ENCODE measurements around the gene RNPEPL1. TPM values are rescaled to one million over a fixed set of nuclear protein-coding genes. Genes with fewer than 3 reads are reported as not detected.

The RNPEPL1 gene
- total and polyA plus RNA-seq, 3 experiments from 2014 or later = 55.6 to 101 (median 61.1) TPM

DNA sequence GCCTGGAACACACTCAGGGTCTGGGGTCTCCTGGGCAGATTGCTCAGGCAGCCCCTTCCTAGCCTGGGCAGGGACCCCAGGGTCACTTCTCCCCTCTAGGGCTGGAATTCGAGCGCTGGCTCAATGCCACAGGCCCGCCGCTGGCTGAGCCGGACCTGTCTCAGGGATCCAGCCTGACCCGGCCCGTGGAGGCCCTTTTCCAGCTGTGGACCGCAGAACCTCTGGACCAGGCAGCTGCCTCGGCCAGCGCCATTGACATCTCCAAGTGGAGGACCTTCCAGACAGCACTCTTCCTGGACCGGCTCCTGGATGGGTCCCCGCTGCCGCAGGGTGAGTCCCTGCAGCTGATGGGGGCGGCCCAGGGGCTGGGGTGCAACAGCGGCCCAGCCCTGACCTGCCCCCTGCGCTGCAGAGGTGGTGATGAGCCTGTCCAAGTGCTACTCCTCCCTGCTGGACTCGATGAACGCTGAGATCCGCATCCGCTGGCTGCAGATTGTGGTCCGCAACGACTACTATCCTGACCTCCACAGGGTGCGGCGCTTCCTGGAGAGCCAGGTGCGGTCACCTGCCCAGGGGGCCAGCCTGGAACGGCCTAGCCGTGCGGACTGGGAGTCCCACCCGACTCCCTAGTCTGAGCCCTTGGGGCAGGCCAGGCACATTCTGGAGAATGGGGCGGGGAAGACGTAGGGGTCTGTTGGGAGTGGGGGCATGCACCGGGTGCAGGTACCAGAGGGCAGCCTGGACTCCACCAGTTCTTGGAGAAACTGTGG is 8.3 kb downstream of the RNPEPL1 start:
- H3K4me3 Mint-ChIP-seq = no peak overlapping the region
- Histone ChIP-seq H3K9me3 (ENCODE audit: low read length) (no peaks in the 10 kb centered on the region), H3K27me3 (ENCODE audit: insufficient read depth, low read length, poor library complexity, severe bottlenecking) (no peaks in the 10 kb centered on the region), H3K4me3 (ENCODE audit: low read length) (no peak overlapping the region), H3K4me1 (ENCODE audit: insufficient read depth, low read length) (peaks cover 25% of the 10 kb centered on the region), H3K27ac (ENCODE audit: low read depth, low read length) (no peak overlapping the region), H3K36me3 (ENCODE audit: insufficient read depth, low read length) (peaks cover 22% of the 10 kb centered on the region)
- H3K27me3 Mint-ChIP-seq = no peaks in the 10 kb centered on the region
- peaks cover 3 to 61% (median 7%) of the 10 kb centered on the region in 3 donors for H3K36me3 Mint-ChIP-seq
- H3K9me3 Mint-ChIP-seq = no peaks in the 10 kb centered on the region
- peak overlapping the region in 1 of 8 donors; percentile 43 for H3K27ac Mint-ChIP-seq
- H3K4me1 Mint-ChIP-seq = peaks cover 24 to 35% (median 34%) of the 10 kb centered on the region in 3 donors
- POLR2A ChIA-PET = interaction anchor here (2.4 kb wide), 1 partner anchor 10 kb away, joined by 8 read pairs; no protein-coding TSS in a partner anchor
- no peak for DNase-seq
- CTCF ChIA-PET = interaction anchor here (0.8 to 1.6 kb wide), 3 partner anchors 10 to 11 kb away, joined by 3 to 5 read pairs (median 3); no protein-coding TSS in a partner anchor

DNA sequence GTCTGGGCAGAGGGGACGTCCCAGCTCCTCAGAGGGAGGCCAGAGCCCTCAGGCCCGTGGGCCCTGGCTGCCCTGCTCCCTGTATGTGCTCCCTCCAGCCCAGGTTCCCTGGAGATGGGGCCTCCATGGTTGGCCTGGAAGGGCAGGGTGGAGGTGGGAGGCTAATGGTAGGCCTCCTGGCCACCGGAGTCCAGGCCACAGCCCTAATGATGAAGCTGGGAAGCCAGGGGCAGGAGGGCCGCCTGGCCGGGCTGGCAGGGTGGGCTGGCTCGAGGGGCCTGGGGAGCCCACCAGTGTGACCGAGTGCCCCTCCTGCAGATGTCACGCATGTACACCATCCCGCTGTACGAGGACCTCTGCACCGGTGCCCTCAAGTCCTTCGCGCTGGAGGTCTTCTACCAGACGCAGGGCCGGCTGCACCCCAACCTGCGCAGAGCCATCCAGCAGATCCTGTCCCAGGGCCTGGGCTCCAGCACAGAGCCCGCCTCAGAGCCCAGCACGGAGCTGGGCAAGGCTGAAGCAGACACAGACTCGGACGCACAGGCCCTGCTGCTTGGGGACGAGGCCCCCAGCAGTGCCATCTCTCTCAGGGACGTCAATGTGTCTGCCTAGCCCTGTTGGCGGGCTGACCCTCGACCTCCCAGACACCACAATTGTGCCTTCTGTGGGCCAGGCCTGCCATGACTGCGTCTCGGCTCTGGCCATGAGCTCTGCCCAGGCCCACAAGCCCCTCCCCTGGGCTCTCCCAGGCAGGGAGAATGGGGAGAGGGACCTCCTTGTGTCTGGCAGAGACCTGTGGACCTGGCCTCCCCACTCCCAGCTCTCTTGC is 9.2 kb downstream of the RNPEPL1 start:
- Histone ChIP-seq H3K9me3 (ENCODE audit: low read length) (no peaks in the 10 kb centered on the region), H3K27me3 (ENCODE audit: insufficient read depth, low read length, poor library complexity, severe bottlenecking) (no peaks in the 10 kb centered on the region), H3K27ac (ENCODE audit: low read depth, low read length) (no peak overlapping the region), H3K4me1 (ENCODE audit: insufficient read depth, low read length) (peaks cover 21% of the 10 kb centered on the region), H3K36me3 (ENCODE audit: insufficient read depth, low read length) (peaks cover 27% of the 10 kb centered on the region), H3K4me3 (ENCODE audit: low read length) (no peak overlapping the region)
- Mint-ChIP-seq H3K9me3 (no peaks in the 10 kb centered on the region), H3K27me3 (no peaks in the 10 kb centered on the region), H3K4me1 (peaks cover 25 to 37% (median 32%) of the 10 kb centered on the region in 3 donors), H3K27ac (no peak overlapping the region), H3K4me3 (no peak overlapping the region), H3K36me3 (peaks cover 5 to 58% (median 7%) of the 10 kb centered on the region in 3 donors)
- ChIA-PET POLR2A (interaction anchor here (1.3 to 2.4 kb wide), 2 partner anchors 9 to 11 kb away, joined by 4 to 8 read pairs; no protein-coding TSS in a partner anchor), CTCF (interaction anchor here (1.5 kb wide), 1 partner anchor 12 kb away, joined by 5 read pairs; no protein-coding TSS in a partner anchor)
- DNase-seq = no peak

DNA sequence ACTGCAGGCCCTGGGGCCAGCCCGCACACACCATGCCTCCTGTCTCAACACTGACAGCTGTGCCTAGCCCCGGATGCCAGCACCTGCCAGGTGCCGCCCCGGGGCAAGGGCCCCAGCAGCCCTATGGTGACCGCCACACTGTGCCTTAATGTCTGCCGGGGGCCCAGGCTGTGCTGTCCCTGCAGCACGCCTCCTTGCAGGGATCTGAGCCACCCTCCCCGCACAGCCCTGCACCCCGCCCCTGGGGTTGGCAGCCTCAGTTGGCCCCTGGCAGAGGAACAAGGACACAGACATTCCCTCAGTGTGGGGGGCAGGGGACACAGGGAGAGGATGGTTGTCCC is 9.8 kb downstream of the RNPEPL1 start:
- Histone ChIP-seq H3K4me1 (ENCODE audit: insufficient read depth, low read length) (peaks cover 21% of the 10 kb centered on the region), H3K9me3 (ENCODE audit: low read length) (no peaks in the 10 kb centered on the region), H3K36me3 (ENCODE audit: insufficient read depth, low read length) (peaks cover 27% of the 10 kb centered on the region), H3K4me3 (ENCODE audit: low read length) (no peak overlapping the region), H3K27me3 (ENCODE audit: insufficient read depth, low read length, poor library complexity, severe bottlenecking) (no peaks in the 10 kb centered on the region), H3K27ac (ENCODE audit: low read depth, low read length) (no peak overlapping the region)
- CTCF ChIA-PET = interaction anchor here (1.5 to 3.0 kb wide), 3 partner anchors 13 to 64 kb away, joined by 5 to 27 read pairs (median 17); partner anchors contain the start of gene DUSP28
- peaks cover 6 to 56% (median 7%) of the 10 kb centered on the region in 3 donors for H3K36me3 Mint-ChIP-seq
- no peak overlapping the region for H3K4me3 Mint-ChIP-seq
- H3K27me3 Mint-ChIP-seq = no peaks in the 10 kb centered on the region
- H3K9me3 Mint-ChIP-seq = no peaks in the 10 kb centered on the region
- H3K4me1 Mint-ChIP-seq = peaks cover 25 to 42% (median 37%) of the 10 kb centered on the region in 3 donors
- DNase-seq = no peak
- peak overlapping the region in 2 of 8 donors; percentile 15 to 48 for H3K27ac Mint-ChIP-seq
- POLR2A ChIA-PET = interaction anchor here (1.3 to 2.4 kb wide), 2 partner anchors 9 to 12 kb away, joined by 4 to 8 read pairs; no protein-coding TSS in a partner anchor

GRCh38 chr2:240578488-240578887 is 10.2 kb downstream of the RNPEPL1 start:
- Mint-ChIP-seq H3K27ac (peak overlapping the region in 5 of 8 donors; percentile 36 to 85 (median 48)), H3K9me3 (no peaks in the 10 kb centered on the region), H3K4me3 (no peak overlapping the region), H3K36me3 (peaks cover 6 to 56% (median 7%) of the 10 kb centered on the region in 3 donors), H3K27me3 (no peaks in the 10 kb centered on the region), H3K4me1 (peaks cover 25 to 42% (median 41%) of the 10 kb centered on the region in 3 donors)
- Histone ChIP-seq H3K27ac (ENCODE audit: low read depth, low read length) (no peak overlapping the region), H3K9me3 (ENCODE audit: low read length) (no peaks in the 10 kb centered on the region), H3K36me3 (ENCODE audit: insufficient read depth, low read length) (peaks cover 27% of the 10 kb centered on the region), H3K4me3 (ENCODE audit: low read length) (no peak overlapping the region), H3K27me3 (ENCODE audit: insufficient read depth, low read length, poor library complexity, severe bottlenecking) (no peaks in the 10 kb centered on the region), H3K4me1 (ENCODE audit: insufficient read depth, low read length) (peaks cover 21% of the 10 kb centered on the region)
- no peak for DNase-seq
- CTCF ChIA-PET = interaction anchor here (1.5 to 3.0 kb wide), 4 partner anchors 12 to 64 kb away, joined by 5 to 50 read pairs (median 22); partner anchors contain the start of gene DUSP28
- POLR2A ChIA-PET = interaction anchor here (1.3 to 2.4 kb wide), 2 partner anchors 10 to 12 kb away, joined by 4 to 8 read pairs; no protein-coding TSS in a partner anchor

- Mint-ChIP-seq H3K27ac (peak overlapping the region; percentile 59 to 91 (median 85)), H3K27me3 (no peaks in the 10 kb centered on the region), H3K4me3 (peak overlapping the region in 5 of 7 donors; percentile 5 to 69 (median 54)), H3K36me3 (peaks cover 6 to 54% (median 7%) of the 10 kb centered on the region in 3 donors), H3K4me1 (peaks cover 25 to 46% (median 42%) of the 10 kb centered on the region in 3 donors), H3K9me3 (no peaks in the 10 kb centered on the region)
- no peaks in the 10 kb centered on the region for H3K27me3 ChIP-seq (ENCODE audit: insufficient read depth, low read length, poor library complexity, severe bottlenecking)
- POLR2A ChIA-PET = interaction anchor here (1.1 to 2.4 kb wide), 5 partner anchors 12 to 65 kb away, joined by 4 to 38 read pairs (median 7); partner anchors contain the start of genes ANKMY1 and RNPEPL1
- no peaks in the 10 kb centered on the region for H3K9me3 ChIP-seq (ENCODE audit: low read length)
- DNase-seq = no peak
- peaks cover 27% of the 10 kb centered on the region for H3K36me3 ChIP-seq (ENCODE audit: insufficient read depth, low read length)
- H3K4me1 ChIP-seq (ENCODE audit: insufficient read depth, low read length) = peaks cover 21% of the 10 kb centered on the region
- H3K27ac ChIP-seq (ENCODE audit: low read depth, low read length) = no peak overlapping the region
- no peak overlapping the region for H3K4me3 ChIP-seq (ENCODE audit: low read length)
- CTCF ChIA-PET = interaction anchor here (1.0 to 3.0 kb wide), 15 partner anchors 9 to 65 kb away, joined by 3 to 50 read pairs (median 8); partner anchors contain the start of genes ANKMY1, DUSP28 and RNPEPL1
Observed at GRCh38 chr2:240579071-240579762, 10.9 kb downstream of the RNPEPL1 start.

DNA sequence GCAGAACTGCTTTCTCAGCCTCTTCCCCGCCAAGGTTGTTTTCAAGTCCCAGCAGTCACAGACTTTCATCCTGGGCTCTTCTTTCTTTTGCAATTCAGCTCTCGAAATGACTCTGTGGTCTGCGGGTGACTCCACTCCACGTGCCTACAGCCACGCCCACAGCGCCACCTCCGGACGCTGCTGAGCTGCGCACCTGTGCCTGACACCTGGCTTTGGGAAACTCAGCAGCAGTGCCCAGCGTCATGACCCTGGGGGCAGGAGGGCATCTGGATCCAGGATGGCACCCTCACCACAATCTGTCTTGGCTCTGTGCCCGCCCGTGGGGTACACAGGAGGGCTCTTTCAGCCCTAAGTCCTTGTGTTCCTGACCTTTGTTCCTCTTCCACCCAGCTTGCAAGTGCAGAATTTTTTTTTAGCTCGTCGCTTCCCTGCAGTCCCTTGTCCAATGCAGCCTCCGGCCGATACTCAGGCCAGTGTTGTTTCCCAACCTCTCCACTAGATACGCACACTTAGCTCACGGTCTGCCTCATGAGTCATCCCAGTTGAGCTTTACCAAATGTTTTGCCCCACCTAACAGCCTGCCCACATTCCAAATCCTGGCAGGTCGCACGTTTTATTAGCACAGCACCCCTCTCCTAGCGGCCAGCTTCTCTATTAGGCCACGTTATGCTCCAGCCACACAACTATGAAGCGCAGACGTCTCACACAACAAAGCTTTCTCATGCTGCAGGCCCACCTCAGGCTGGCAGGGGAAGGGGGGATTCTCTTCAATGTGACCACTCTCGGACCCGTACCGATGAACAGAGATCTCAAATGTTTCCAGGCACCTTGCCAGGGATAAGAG is 11.7 kb downstream of the RNPEPL1 start:
- H3K4me3 ChIP-seq (ENCODE audit: low read length) = no peak overlapping the region
- ChIA-PET POLR2A (interaction anchor here (1.1 to 2.1 kb wide), 4 partner anchors 13 to 65 kb away, joined by 4 to 38 read pairs (median 7); partner anchors contain the start of genes ANKMY1 and RNPEPL1), CTCF (interaction anchor here (1.0 to 3.0 kb wide), 15 partner anchors 9 to 66 kb away, joined by 3 to 50 read pairs (median 8); partner anchors contain the start of genes ANKMY1, DUSP28 and RNPEPL1)
- H3K27ac ChIP-seq (ENCODE audit: low read depth, low read length) = no peak overlapping the region
- peak; percentile 70 to 89 (median 76) for DNase-seq
- H3K4me1 ChIP-seq (ENCODE audit: insufficient read depth, low read length) = peaks cover 29% of the 10 kb centered on the region
- Mint-ChIP-seq H3K9me3 (no peaks in the 10 kb centered on the region), H3K4me1 (peaks cover 33 to 53% (median 49%) of the 10 kb centered on the region in 3 donors), H3K4me3 (peak overlapping the region in 6 of 7 donors; percentile 8 to 69 (median 56)), H3K27ac (peak overlapping the region; percentile 59 to 91 (median 84)), H3K36me3 (peaks cover 6 to 52% (median 7%) of the 10 kb centered on the region in 3 donors), H3K27me3 (no peaks in the 10 kb centered on the region)
- peaks cover 21% of the 10 kb centered on the region for H3K36me3 ChIP-seq (ENCODE audit: insufficient read depth, low read length)
- no peaks in the 10 kb centered on the region for H3K27me3 ChIP-seq (ENCODE audit: insufficient read depth, low read length, poor library complexity, severe bottlenecking)
- no peaks in the 10 kb centered on the region for H3K9me3 ChIP-seq (ENCODE audit: low read length)
